SHP77 treated with DMSO at 0.1 percent for 48 hours (cell line): ENCODE data around the gene ZSWIM5.
"Not testable (repeated sequence)": the region's sequence is repeated elsewhere in the genome, so short reads cannot be mapped to it uniquely, and the experiment has no call there.

ENCODE experiments used
- DNase-seq: peaks from one replicate; lab custom pipeline; 2025; lab: John Stamatoyannopoulos, UW

The ZSWIM5 gene

DNA sequence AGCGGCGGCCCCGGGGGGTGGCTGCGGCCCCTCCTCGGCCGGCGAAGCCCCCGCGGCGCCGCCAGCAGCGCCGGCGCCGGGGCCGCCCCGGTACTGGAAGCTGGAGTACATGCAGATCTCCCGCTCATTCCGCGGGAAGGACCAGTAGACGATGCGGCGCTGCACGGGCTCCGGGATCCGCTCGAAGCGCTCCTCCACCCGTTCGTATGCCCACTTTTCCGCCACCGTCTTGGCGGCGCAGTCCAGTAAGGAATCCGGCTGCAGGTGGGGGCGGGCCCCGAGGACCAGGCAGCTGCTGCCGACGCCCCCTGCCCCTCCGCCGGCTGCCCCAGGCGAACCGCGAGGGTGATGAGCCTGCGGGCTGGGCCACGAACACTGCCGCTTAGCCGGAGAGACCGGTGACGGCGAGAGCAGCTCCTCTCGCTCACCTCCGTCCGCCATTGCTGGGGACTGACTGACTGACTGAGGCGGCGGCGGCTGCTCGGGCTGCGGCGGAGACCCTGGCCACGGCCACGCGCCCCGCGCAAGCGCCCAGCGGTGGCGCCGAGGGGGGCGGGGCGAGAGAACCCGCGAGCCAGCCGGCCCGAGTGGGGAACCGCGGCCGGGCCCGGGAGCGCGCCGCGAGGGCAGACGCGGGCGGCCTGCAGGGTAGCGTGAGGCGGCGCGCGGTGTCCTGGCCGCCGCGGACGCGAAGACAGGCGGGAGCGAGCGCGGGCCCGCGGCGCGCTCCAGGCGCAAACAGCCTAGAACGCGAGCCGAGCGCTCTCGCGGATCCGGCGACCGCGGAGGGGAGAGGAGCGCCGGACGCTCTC lies at the start of gene ZSWIM5:
Gene ZSWIM5 (minus strand): TSS at position 696 of the 812 bp plus-strand sequence. CDS start 255 bp downstream, at position 441.
- DNase-seq, result peak; percentile 51

DNA sequence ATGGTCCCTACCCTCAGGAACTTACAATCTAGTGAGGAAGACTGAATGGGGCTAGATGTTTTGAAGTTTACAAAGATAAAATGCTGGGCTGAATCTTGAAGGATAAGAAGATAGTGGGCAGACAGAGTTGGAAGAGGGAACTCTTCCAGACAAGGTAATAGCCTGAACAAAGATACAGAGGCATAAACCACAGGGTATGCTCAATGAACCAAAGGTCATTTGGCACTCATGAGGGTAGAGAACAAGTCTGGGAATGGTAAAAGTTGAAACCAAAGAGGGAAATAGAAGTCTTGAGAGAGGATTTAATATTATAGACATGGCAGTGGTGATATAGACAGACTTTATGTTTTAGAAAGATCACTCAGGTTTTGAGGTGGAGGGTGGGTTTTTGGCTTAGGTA lies 48.1 kb upstream of the ZSWIM5 start:
- no peak for DNase-seq

DNA sequence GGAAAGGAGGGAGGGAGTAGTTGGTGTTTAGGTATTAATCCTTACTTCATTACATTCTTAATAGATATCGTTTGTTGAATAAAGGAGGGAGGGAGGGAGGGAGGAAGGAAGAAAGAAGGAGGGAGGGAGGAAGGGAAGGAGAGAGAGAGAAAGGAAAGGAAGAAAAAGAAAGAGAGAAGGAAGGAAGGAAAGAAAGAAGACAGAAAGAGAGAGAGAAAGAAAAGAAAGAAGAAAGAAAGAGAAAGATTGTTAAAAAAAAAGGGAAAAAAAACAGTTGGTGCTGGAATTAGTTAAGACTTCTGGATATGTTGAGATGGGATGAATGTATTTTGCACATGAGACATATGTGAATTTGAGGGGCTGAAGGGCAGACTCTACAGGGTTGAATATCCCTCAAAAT lies 44.1 kb upstream of the ZSWIM5 start:
- DNase-seq, result no peak

DNA sequence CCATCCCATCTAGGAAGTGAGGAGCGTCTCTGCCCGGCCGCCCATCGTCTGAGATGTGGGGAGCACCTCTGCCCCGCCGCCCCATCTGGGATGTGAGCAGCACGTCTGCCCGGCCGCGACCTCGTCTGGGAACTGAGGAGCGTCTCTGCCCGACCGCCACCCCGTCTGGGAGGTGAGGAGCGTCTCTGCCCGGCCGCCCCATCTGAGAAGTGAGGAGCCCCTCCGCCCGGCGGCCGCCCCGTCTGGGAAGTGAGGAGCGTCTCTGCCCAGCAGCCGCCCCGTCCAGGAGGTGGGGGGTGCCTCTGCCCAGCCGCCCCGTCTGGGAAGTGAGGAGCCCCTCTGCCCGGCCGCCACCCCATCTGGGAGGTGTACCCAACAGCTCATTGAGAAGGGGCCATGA lies 41.6 kb upstream of the ZSWIM5 start:
- DNase-seq, result not testable (repeated sequence)

DNA sequence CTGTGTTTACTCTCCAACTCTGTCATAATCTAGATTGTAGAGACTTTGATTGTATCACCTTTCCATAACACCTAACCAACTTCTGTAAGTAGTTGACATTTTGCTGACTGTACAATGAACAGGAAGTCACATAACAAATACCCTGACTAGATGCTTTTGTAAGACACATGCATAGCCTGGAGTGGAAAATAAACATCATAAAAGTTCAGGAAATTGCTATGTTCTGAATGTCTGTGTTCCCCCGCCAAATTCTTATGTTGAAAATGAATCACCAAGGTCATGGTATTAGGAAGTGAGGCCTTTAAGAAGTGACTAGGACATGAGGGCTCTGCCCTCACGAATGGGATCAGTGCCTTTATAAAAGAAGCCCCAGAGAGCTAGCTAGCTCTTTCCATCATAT lies 40.4 kb upstream of the ZSWIM5 start:
- DNase-seq, result no peak

DNA sequence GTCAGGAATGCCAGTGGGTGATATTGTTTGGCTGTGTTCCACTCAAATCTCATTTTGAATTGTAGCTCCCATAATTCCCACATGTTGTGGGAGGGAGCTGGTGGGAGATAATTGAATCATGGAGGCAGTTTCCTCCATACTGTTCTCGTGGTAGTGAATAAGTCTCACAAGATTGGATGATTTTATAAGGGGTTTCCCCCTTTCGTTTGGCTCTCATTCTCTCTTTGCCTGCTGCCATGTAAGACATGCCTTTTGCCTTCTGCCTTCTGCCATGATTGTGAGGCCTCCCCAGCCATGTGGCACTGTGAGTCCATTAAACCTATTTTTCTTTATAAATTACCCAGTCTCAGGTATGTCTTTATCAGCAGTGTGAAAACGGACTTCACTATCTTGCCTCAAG lies 40.0 kb upstream of the ZSWIM5 start:
- DNase-seq, result not testable (repeated sequence)

DNA sequence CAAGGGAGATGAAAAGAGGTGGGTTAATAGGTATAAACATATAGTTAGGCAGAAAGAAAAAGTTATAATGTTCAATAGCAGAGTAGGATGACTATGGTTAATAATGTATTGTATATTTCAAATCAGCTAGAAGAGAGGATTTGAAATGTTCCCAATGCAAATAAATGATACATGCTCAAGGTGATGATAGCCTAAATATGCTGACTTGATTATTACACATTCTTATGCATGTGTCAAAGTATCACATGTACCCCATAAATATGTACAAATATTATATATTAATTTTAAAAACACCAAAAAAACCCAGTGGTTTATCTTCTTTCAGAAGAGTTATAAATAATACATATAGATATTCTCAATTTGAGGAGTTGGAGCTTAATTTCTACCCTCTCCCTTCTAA lies 38.3 kb upstream of the ZSWIM5 start:
- no peak for DNase-seq

DNA sequence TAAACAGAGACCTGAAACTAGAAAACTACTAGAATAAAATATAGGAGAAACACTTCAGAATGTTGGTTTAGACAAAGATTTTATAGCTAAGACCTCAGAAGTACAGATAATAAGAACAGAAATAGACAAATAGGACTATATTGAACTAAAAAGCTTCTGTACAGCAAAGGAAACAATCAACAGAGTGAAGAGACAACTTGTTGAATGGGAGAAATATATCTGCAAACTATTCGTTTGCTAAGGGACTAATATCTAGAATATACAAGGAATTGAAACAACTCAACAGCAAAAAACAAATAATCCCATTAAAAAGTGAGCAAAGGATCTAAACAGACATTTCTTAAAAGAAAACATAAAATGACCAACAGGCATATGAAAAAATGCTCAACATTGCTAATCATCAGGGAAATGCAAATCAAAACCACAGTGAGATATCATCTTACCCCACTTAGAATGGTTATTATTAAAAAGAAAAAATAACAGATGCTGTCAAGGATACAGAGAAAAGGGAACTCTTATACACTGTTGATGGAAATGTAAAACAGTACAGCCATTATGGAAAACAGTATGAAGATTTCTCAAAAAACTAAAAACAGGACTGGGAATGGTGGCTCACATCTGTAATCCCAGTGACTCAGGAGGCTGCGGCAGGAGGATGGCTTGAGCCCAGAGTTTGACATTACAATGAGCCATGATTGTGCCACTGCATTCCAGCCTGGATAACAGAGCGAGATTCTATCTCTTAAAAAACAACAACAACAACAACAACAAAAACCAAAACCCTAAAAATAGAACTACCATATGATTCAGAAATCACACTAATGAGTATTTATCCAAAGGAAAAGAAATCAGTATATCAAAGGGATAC lies 37.3 kb upstream of the ZSWIM5 start:
- no peak for DNase-seq

DNA sequence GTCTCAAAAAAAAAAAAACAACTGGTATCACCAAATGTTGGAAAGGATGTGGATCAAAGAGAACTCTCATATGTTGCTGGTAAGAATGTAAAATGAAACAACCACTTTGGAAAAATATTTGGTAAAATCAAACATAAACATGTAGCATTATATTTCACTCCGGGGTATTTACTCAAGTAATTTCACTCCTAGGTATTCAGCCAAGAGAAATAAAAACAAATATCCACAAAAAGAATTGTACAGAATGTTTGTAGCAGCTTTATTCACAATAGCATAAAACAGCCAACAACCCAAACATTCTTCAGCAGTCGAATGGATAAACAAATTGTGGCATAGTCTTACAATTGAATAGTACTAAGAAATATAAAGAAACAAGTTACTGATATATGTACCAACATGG lies 32.4 kb upstream of the ZSWIM5 start:
- no peak for DNase-seq

DNA sequence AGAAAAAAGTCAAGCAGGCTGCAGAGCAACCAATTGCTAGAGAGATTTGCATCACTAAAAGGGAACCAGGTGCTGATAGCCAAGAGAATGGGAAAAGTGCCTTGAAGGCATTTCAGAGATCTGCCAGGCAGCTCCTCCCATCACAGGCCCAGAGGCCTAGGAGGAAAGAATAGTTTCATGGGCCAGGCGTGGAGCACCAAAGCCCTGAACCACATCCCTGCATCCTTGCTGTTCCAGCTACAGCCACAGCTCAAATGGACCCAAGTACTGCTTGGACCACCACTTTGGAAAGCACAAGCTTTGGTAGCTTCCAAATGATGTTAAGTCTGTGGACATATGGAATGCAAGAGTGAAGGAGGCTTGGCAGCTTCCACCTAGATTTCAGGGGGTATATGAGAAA lies 29.7 kb upstream of the ZSWIM5 start:
- no peak for DNase-seq

DNA sequence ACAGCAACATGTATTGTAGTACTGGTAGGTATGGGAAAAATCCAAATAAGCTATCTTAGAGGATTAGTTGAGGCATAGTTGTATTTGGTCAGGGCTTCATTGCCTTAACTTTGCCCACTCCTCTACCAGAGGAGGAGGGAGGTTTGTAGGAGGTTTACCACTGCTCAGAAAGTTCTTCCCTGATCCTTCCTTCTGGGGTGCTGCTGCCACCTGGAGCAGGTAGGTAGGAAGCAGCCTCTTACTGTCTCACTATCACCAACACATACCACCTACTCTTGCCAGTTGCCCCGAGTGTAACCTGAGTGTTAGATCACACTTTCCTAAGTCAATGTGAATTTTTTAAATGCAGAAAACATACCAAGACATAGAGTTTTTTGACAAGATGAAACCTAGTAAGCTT lies 24.1 kb upstream of the ZSWIM5 start:
- DNase-seq, result no peak

DNA sequence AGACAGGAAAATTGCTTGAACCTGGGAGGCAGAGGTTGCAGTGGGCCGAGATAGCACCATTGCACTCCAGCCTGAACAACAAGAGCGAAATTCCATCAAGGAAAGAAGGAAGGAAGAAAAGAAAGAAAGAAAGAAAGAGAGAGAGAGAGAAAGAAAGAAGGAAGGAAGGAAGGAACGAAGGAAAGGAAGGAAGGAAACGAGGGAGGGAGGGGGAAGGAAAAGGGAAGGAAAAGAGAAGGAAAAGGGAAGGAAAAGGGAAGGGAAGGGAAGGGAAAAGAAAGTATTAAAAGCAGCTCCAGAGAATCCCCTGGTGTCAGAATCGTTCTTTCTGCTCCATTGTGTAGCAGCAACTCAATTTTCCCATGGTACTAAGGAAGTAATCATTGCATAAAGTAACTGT lies 19.2 kb upstream of the ZSWIM5 start:
- no peak for DNase-seq

DNA sequence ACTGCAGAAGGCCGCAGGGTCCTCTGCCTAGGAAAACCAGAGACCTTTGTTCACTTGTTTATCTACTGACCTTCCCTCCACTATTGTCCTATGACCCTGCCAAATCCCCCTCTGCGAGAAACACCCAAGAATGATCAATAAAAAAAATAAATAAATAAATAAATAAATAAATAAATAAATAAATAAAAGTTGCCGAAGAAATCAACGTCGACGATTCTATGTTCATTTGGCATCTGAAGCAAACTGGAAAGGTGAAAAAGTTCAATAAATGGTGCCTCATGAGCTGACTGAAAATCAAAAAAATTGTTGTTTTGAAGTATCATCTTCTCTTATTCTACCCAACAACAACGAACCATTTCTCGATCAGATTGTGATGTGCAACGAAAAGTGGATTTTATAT lies 17.3 kb upstream of the ZSWIM5 start:
- DNase-seq, result not testable (repeated sequence)

DNA sequence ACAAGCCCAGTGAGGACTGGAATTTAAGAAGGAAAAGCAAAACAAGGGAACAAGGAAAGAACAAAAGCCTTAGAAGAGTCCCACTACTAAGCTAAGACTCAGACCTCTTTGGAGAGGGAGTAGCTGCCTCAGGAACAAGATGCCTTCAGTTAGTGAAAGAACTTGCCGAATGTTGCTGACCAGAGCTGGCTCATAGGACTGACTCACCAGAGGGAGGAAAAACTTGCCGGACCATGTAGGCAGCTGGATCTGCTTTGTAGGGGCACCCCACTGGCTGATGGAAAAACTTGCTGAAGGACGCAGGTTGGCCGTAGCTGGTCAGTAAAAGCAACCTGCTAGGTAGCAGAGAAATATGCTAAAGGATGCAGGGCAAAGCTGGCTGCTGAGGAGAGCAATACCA lies 15.3 kb upstream of the ZSWIM5 start:
- DNase-seq, result no peak

DNA sequence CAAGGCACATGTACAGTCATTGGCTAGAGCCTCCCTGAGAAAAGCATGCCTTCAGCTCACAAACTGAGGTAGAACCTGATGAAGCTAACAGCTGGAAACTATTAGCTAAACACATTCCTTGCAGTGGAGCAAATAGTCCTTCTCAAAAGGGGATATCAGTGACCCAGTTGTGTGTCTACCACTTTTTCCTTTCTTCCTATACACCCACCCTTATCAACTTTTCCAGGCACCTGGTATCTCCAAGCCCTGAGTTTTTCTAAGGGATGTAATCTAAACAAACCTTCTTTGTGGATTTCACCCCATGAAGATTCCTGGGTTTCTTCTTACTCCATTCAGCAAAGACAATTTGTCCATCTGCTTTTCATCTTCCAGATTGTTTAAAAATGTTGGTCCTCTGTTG lies 10.5 kb upstream of the ZSWIM5 start:
- DNase-seq, result no peak

DNA sequence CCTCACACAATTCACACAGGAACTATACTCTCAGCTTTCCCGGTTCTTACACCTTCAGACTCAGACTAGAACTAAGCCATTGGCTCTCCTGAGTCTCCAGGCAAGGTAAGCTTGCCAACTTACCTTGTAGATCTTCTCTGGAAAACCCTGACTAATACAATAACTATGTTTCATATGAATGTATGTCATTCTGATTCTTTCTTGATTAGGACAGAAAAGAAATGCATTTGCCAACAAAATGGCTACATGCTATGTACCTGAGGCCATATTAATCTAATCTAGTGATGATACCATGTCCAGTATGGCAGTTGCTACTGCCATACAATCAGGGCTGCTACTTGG lies 9.8 kb upstream of the ZSWIM5 start:
- no peak for DNase-seq

DNA sequence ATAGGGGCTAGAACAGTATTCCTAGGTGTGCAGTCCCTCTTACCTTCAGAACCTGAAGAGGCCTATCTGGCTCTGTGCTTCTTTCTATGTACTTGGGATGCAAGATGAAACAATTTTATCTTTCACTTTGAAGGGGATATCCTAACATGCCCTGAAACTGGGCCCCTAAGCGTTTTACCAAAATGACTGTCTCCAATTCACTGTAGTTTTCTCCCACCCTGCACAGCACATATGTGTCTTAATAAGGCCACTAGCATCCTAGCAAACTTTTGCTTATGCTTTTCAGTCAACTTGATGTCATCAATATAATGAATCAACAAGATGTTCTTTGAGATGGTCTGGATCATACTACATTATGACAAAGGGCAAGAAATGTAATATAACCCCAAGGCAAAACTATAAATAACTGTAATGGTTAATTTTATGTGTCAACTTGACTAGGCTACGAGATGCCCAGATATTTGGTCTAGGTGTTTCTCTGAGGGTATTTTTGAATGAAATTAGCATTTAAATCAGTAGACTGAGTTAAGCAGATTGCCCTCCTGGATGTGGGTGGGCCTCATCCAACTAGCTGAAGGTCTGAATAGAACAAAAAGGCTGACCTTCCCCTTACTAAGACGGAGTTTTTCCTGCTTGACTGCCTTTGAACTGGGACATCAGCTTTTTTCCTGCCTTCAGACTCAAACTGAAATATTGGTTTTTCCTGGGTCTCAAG lies 9.2 kb upstream of the ZSWIM5 start:
- DNase-seq, result no peak

DNA sequence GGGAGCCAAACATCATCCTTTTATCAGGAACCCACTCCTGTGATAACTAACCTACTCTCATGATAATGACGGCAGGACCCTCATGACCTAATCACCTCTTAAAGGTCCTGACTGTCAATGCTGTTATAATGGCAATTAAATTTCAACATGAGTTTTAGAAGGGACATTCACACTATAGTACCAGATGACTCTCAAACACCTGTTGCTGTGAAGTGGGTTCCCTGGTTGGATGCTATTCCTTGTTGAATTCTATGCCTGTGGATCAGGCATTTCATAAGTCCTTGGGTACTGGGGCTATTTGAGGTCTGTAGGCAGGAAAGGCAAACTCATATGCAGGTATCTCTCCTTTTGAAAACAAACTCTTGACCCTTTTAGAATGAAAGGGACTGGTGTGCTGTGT lies 7.5 kb upstream of the ZSWIM5 start:
- no peak for DNase-seq

DNA sequence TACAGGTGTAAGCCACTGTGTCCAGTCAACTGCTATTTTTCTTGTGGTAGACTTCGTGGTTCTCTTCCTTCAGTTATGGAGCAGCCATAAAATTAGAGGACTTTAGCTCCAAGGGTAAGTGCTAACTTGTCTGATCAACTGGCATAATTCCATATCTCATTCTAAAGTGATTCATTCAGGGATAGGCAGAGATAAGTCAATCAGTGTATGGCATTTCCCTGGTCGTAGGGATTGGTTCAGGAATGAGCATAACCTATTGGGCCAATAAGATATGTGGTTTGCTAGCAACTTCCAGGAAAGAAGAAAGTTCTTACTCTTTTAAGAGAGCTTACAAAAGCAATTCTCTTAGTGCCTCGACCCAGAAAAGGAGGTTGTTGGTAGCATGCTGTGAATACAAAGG lies 4.7 kb upstream of the ZSWIM5 start:
- DNase-seq, result no peak

DNA sequence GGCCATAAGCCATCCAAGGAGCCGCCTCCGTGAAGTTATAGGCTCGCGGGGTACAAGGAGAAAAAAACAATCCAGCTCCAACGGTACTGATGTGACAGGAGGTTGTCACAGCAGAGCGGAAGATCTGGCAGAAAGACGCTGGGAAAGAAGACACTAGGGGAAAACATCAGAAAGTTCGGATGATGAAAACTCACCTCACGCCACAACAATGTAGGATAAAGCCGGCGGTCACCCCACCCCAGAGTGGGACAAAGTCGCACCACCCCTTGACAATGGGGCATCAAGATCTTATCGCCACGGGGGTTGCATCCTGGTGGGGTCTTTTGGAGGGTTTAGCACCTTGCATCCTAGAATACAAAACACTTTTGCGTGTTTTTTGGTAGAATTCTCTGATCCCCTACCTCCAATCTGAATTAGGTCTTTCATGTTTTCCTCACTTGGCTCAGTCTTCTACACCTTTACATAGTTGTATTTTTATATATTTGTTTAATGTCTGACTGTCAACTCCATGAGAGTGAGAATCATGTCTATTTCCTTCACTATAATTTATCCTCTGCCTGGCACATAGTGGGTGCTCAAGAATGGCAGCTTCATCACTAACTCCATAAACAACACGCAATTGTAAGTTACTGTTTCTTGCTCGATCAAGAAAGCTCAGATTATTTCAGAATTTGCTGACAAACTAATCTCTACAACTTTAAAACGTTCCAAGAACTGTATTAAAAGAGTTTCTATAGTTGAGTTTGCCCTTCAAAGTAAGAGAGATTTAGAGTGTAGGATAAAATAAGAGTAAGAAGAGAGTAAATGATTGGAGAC lies 611 bp upstream of the ZSWIM5 start:
- no peak for DNase-seq

DNA sequence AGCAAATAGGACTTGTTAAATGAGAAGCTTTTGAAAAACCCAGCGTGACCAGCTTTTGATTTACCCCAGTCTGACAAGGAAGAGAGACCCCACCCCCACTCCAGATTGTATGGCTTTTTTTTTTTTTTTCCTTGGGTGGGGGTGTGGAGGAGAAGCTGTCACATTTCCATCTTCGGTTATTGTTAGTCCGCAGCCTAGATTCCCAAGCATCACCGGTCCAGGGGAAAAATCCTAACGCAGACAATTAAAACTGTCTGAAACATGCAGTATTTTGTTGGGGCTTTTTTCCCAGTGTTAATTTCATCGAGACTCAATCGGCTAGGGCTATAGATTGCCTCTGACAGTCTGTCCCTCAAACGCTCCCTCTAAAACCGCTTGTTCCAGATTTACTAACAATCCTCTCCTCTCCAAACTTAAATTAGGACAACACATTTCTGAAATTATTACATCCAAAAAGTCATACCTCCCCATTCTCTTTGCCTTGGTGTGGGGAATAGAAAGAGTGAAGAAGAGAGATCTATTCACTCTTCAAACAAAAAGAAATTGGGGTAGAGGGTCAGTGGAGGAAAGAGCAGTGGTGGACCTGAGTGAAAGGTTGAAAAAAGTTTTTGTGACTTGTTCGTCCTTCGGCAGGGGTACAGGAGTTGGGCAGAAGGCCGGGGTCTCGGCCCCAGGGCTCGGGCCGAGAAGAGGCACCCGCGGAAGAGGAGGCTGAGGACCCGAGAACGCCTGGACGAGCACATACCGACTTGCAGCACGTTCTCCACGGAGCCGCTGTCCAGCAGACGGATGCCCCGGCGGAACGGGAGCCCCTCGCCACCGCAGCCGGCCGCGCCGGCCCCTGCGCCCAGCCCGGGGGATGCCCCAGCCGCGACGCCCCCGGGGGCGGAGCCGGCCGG lies 1.1 kb downstream of the ZSWIM5 start:
- no peak for DNase-seq
